ENCODE results near the gene TRIM17. TPM values are rescaled to one million over a fixed set of nuclear protein-coding genes. Genes with fewer than 3 reads are reported as not detected.

Gene TRIM17
- polyA plus RNA-seq, 3 donors = not detected

GRCh38 chr1:228362884-228363450 is 53.7 kb downstream of the TRIM17 start:
- intact Hi-C loops (cut with micrococcal nuclease) = loop anchor here in 1 of 2 donors (10.0 kb wide), 1 partner anchor 338 kb away; no protein-coding TSS in a partner anchor
- no peak for TF ChIP-seq CTCF (IDR thresholded peaks at IDR 0.05)
- no peak for DNase-seq
- Histone ChIP-seq H3K4me3 (replicated peaks in 1 of 3; ENCODE audit: low read depth in 2 of 3, low read length in 3 of 3) (no peak overlapping the region), H3K27me3 (ENCODE audit: control insufficient read depth in 2 of 2, insufficient read depth in 2 of 2, low read length in 2 of 2) (no peaks in the 10 kb centered on the region), H4K20me1 (ENCODE audit: insufficient read depth, low read length) (no peaks in the 10 kb centered on the region), H2AFZ (ENCODE audit: insufficient read depth, low read depth, low read length, poor library complexity, severe bottlenecking) (no peak overlapping the region), H3K9me3 (replicated peaks in 1 of 2; ENCODE audit: control insufficient read depth in 1 of 2, insufficient read depth in 1 of 2, low read length in 2 of 2) (no peaks in the 10 kb centered on the region), H3K36me3 (replicated peaks in 1 of 2; ENCODE audit: control insufficient read depth in 1 of 2, insufficient read depth in 2 of 2, low read length in 2 of 2) (no peaks in the 10 kb centered on the region), H3K4me2 (replicated peaks; ENCODE audit: extremely low read depth, low read length, poor library complexity, severe bottlenecking) (no peak overlapping the region), H3K27ac (ENCODE audit: low read depth in 1 of 2, low read length in 2 of 2) (no peak overlapping the region), H3K9ac (ENCODE audit: insufficient read depth, low read length, poor library complexity, severe bottlenecking) (no peak overlapping the region), H3K79me2 (ENCODE audit: insufficient read depth, low read length) (no peaks in the 10 kb centered on the region), H3K4me1 (ENCODE audit: control insufficient read depth in 1 of 2, insufficient read depth in 2 of 2, low read length in 2 of 2) (no peaks in the 10 kb centered on the region)
- Mint-ChIP-seq H3K27ac (no peak overlapping the region), H3K9me3 (no peaks in the 10 kb centered on the region), H3K27me3 (ENCODE audit: low read depth in 3 of 3) (peaks cover 0 to 4% (median 1%) of the 10 kb centered on the region in 3 donors), H3K4me3 (no peak overlapping the region), H3K4me1 (no peaks in the 10 kb centered on the region), H3K36me3 (no peaks in the 10 kb centered on the region)
- 85% methylated on average over 4 of the region's 4 CpGs for WGBS (ENCODE audit: insufficient coverage)

- Histone ChIP-seq H3K4me1 (ENCODE audit: control insufficient read depth in 1 of 2, insufficient read depth in 2 of 2, low read length in 2 of 2) (no peaks in the 10 kb centered on the region), H3K9ac (ENCODE audit: insufficient read depth, low read length, poor library complexity, severe bottlenecking) (no peak overlapping the region), H3K4me3 (replicated peaks in 1 of 3; ENCODE audit: low read depth in 2 of 3, low read length in 3 of 3) (no peak overlapping the region), H3K36me3 (replicated peaks in 1 of 2; ENCODE audit: control insufficient read depth in 1 of 2, insufficient read depth in 2 of 2, low read length in 2 of 2) (no peaks in the 10 kb centered on the region), H2AFZ (ENCODE audit: insufficient read depth, low read depth, low read length, poor library complexity, severe bottlenecking) (no peak overlapping the region), H3K79me2 (ENCODE audit: insufficient read depth, low read length) (no peaks in the 10 kb centered on the region), H4K20me1 (ENCODE audit: insufficient read depth, low read length) (no peaks in the 10 kb centered on the region), H3K27ac (ENCODE audit: low read depth in 1 of 2, low read length in 2 of 2) (no peak overlapping the region), H3K27me3 (ENCODE audit: control insufficient read depth in 2 of 2, insufficient read depth in 2 of 2, low read length in 2 of 2) (no peaks in the 10 kb centered on the region), H3K4me2 (replicated peaks; ENCODE audit: extremely low read depth, low read length, poor library complexity, severe bottlenecking) (no peak overlapping the region), H3K9me3 (replicated peaks in 1 of 2; ENCODE audit: control insufficient read depth in 1 of 2, insufficient read depth in 1 of 2, low read length in 2 of 2) (no peaks in the 10 kb centered on the region)
- no peaks in the 10 kb centered on the region for H3K9me3 Mint-ChIP-seq
- no peak for TF ChIP-seq CTCF (IDR thresholded peaks at IDR 0.05)
- no peak overlapping the region for H3K27ac Mint-ChIP-seq
- no peak for DNase-seq
- no peaks in the 10 kb centered on the region for H3K4me1 Mint-ChIP-seq
- intact Hi-C loops (cut with micrococcal nuclease) = loop anchor here in 1 of 2 donors (10.0 kb wide), 1 partner anchor 338 kb away; no protein-coding TSS in a partner anchor
- 88% methylated on average over 12 of the region's 18 CpGs for WGBS (ENCODE audit: insufficient coverage)
- peaks cover 0 to 4% (median 1%) of the 10 kb centered on the region in 3 donors for H3K27me3 Mint-ChIP-seq (ENCODE audit: low read depth in 3 of 3)
- no peaks in the 10 kb centered on the region for H3K36me3 Mint-ChIP-seq
- H3K4me3 Mint-ChIP-seq = no peak overlapping the region
Measured at GRCh38 chr1:228362141-228362883, 54.3 kb downstream of the TRIM17 start.
